Measurements from ENCODE around the gene MIPOL1.

Gene MIPOL1

DNA sequence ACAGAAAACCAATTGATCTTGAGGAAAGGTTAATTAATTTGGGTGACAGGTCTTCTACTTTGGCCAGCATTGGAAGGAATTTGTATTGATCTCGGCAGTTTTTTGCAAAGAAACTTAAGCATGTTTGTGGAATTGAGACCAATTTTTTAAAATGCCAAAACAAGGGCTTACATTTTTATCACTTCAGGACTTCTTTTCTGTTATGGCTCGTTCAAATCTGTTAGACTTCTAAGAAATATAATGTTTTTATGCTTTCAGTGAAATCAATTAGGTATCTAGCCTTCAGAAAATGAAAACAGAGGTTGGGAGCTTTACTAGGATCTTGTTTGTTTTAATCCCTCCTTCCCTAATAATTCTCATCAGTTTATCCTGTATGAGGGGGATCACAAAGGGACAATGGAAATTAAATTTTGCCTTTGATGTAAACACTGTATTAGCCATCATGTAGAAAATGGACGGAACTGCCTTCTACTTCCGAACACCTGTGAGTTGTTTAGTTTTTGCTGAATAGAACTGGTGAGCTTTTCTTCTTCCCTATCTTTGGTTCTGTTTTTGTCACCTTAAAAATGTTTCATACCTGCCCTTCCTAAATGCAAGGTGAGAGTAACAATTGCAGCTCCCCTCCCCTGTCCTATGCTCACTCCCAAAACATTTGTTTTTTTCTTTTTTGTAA lies 389.5 kb downstream of the MIPOL1 start:
- no peak for DNase-seq (ENCODE audit: low read depth)

DNA sequence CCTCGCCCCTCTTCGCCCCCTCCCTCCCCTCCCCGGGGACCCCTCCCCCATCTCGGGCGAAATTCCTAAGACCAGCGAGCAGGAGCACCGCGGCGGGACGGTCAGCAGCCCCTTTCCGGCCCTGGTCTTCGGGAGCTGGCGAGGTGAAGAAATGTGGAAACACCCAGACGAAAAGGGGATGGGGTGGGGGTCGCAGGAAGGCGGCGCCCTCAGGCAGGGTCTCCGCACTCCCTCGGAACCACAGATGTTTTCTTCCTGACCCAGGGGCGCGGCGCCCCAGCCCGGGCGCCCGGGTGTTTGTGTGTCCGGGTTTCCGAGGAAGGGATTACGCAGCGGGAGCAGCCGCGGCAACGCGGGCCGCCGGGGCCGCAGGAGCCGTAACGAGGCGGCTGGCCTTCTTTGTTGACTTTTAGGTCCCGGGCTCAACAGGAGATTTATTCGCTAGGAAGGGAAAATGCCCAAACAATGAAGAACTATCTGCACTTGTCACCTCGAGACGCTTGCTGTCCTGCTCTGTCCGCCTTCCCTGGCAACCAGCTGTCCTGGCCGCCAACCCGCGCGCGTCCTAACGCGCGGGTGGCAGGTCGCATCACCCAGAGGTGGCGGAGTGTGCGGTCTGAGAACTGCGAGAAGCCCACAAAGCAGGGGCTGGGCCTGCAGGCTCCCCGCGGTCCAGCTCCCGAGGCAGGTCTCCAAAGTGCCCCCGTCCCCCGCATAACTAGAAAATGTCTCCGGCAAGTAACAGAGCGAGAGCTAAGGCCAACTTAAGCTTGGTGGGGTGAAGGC lies 390.3 kb downstream of the MIPOL1 start:
- no peak for DNase-seq (ENCODE audit: low read depth)

DNA sequence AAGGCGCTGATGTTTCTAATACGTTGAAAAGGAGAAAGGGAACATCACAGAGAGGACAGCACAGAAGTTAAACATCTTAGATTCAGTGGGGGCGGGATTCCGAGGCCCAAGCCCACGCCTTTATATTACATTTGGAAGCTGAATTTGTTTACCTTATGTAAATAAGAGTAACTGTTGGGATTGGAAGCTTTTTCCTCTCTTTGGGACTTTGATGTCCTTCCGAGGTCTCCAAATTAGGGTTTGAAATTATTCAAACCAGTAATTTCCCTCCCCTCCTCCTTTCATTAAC lies 390.9 kb downstream of the MIPOL1 start:
- no peak for DNase-seq (ENCODE audit: low read depth)

DNA sequence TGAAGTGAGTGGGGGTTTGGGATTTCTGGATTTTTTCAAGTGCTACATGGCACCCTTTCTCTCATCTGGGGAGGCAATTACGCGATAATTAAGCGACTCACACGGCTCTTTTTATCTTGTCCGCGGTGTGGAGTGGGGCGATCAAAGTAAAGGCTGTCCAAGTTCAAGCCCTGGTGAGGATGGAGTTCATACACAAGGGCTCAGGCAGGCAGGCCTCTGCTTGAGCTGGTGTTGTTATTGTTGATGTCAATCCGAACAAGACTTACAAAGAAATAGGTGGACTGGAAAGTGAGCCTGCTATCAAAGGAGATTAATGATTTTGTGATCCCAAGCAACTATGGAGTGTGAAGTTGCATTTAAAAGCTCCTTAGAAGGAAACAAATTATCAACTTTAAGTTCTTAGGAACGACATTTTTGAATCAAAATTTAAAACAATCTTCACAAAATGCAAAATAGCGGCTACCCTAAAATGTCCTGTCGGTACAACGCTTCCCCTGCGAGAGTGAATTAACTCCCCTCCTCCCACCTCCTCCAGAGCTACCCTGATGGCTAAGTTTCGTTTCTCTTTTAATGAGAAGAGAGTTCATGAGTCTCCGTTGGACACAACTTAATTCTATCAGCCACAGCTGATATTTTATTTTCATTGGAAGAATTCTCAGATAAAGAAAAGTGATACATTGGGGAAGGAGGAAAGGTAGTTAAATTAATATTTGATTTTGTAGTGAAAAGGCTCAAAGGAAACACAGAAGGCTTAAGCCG lies 391.4 kb downstream of the MIPOL1 start:
- DNase-seq (ENCODE audit: low read depth) = no peak

DNA sequence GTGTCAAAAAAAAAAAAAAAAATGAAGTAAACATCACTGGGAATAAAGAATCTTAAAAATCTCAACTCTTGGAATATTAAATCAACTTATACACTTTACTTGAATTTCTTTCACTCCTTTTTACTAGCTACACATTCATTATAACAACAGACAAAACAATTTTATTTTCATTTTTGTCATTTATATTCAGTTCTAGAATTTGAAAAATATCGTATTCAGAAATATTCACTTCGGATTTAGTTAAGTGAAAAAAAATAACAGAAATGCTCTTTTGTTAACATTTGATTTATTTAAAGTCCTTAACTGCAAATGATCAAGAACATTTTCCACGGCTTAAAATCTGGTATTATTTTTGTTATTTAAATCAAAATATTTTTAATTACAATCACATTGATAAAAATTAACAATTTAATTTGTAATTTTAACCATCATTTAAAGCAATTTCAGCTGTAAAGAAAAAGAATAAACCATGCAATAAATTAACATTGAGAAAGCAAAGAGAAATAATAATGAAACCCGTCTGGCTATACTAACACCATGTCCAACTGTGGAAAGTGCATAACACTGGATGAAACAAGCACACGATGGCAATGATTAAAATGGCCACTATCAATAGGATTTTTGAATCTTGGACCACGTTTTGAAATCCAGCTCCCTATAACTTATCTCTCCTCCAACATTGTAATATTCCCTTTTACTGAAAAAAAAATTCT lies 392.1 kb downstream of the MIPOL1 start:
- DNase-seq (ENCODE audit: low read depth) = no peak

DNA sequence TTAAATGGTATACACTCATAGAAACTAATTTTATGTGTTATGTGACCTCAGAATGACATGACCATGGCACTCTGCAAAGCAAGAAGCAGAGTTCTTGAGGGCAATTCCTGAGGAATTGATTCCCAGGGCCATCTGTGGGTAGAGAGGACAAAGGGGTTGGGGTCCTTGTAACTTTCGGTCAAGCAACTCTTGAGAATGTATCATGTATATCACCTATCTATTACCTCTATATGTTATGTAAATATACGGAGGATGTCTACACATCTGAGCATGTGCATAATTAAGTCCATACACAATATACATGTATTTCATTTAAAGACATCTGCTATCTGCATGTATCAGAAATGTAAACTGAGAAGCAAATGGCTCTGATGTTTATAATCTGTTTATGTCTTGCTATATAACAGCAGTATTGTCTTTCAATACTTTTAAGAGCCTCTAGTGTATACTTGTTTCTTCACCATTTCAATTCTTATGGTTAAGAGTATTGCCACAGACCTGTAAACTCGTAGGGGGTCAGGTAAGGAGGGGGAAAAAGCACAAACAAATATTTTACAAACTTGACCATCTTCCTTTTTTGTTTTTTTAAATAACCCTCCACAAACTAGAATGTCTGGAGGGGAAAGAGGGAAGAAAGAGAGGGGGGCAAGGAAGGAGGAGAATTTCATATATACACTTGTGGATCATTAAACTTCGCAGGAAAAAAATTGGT lies 392.8 kb downstream of the MIPOL1 start:
- no peak for DNase-seq (ENCODE audit: low read depth)

DNA sequence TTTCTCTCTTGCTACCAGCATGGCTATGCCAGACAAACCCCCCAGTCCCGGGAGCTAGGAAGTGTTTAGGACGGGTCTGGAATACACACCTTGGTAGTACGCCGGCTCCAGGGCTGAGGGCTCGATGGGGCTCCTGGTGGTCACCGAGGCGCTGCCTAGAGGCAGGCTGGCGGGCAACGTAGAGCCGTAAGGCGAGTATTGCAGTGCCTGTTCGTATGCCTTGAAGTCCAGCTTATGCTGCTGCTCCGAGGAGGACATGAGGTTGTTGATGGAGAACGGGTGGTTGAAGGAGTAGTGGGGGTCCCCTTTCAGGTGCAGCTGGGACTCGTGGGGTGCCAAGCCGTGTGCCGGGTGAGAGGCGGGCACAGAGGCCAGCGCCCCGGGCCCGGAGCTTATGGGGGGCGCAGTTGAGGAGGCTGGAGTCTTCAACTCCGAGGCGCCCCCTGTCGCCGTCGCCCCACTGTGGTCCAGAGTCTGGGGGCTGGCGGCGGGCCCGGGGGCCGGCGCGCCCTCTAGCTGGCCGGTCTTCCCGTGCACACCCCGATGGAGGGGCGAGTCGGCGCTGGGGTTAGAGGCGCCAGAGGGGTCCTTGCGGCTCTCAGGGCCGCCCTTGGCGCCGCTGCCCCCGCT lies 393.7 kb downstream of the MIPOL1 start:
- DNase-seq (ENCODE audit: low read depth) = no peak

DNA sequence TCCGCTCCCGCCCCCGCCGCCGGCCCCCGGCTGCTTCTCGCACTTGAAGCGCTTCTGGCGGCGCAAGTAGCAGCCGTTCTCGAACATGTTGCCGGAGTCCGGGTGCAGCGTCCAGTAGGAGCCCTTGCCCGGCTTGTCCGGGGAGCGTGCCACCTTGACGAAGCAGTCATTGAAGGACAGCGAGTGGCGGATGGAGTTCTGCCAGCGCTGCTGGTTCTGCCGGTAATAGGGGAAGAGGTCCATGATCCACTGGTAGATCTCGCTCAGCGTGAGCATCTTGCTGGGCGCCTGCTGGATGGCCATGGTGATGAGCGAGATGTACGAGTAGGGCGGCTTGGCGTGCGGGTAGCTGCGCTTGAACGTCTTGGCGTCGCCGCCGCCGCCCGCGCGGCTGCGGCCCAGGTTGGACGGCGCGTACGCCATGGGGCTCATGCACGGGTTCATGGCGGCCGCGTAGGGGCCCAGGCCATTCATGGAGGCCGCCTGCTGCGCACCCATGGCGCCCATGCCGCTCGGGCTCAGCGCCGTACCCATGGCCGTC lies 394.3 kb downstream of the MIPOL1 start:
- no peak for DNase-seq (ENCODE audit: low read depth)

DNA sequence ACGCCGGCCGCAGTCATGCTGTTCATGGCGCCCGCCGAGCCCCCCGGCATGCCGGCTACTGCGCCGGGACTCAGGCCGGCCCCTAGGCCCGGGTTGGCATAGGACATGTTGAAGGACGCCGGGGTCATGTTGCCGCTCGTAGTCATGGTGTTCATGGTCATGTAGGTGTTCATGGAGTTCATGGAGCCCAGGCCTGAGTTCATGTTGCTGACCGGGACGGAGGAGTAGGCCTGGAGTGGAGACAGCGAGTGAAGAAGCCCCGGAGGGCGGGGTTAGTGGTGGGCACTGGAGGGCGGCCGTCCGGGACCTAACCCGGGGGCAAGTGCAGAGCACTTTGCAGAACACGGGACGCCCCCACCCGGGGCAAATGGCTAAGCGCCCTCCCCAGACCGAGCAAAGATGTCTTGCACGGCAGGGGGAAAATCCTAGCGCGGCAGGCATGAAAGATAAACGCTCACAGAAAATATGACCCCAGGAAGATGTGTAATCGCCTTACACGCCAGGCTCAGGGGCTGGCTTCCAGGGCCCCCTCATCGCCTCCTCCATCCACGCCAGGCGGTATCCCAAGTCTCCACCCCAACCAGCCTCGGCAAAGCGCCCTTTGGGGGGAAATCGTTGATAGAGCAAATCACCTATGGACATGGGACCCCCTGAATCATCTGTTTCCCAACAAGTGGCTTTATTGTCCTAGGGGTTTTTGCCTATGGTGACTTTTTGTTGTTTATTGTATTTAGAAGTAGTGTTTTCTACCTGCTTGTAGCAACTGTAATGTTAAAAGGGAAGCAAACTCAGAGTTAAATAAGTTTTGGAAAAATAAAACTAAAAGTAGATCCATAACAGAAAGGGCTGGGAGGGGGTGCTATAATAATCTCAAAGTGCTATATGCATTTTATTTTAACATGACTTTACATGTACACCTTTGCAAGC lies 395.0 kb downstream of the MIPOL1 start:
- DNase-seq (ENCODE audit: low read depth) = no peak

DNA sequence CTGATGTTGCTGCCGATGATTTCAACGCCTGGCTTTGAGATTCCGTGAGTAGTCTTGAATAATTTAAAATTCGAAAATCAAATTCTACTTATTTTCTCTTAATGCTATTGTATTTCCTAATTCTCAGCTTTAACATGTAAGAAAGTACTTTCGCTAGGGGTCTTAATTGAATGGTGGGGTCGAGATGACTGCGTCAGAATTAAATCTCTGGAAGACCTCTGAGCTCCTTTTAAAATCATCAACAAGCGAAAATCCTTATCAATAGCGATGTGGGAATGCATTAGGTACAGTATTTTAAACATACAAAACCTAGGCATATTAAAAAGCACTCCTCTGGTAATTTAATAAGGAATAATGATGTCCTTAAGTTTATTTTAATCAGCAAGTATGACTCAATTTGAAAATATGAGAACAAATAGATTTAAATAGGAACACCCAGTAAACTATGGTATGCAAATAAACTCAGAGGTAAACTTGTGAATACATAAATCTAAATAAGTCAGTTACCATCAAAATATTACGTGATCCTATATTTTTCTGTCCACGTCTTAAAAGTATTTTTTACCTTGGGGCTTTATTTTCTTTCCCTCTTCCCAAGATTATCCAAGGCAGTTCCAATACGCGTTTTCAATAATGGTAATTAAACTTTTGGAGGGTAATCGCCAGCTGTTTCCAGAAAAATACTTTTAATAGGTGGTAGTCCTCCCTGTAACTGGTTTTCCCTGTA lies 395.9 kb downstream of the MIPOL1 start:
- DNase-seq (ENCODE audit: low read depth) = no peak

DNA sequence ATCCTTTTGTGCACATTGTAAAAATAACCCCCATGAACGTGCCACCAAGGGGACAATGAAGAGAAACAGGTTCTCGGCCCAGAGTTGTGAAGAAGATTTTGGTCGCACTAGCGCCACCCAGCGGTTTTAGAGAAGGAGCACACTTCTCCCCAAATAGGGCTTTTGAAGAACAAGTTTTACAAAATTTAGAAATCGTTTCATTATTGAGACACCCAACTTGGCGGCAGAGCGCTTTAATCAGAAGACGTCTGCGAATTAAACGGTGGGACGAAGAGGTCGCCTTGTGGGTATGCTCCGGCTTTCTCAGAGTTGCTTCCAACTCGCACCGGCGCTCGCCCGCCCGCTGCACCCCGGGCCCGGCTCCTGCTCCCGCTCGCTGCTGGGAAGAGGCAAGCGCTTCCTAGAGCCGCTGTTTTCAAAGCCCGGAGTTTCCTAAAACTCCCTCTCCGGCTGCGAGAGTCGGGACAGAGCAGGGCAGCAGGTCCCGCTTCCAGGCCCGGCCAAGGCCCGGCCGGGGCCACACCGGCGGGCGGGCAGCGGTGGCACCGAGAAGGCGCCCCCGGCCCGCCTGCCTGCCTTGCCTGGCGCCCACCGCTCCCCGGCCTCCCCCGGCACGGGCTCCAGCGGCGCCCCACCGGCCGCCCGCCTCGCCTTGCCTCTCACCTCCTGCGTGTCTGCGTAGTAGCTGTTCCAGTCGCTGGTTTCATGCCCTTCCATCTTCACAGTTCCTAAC lies 396.7 kb downstream of the MIPOL1 start:
- no peak for DNase-seq (ENCODE audit: low read depth)

DNA sequence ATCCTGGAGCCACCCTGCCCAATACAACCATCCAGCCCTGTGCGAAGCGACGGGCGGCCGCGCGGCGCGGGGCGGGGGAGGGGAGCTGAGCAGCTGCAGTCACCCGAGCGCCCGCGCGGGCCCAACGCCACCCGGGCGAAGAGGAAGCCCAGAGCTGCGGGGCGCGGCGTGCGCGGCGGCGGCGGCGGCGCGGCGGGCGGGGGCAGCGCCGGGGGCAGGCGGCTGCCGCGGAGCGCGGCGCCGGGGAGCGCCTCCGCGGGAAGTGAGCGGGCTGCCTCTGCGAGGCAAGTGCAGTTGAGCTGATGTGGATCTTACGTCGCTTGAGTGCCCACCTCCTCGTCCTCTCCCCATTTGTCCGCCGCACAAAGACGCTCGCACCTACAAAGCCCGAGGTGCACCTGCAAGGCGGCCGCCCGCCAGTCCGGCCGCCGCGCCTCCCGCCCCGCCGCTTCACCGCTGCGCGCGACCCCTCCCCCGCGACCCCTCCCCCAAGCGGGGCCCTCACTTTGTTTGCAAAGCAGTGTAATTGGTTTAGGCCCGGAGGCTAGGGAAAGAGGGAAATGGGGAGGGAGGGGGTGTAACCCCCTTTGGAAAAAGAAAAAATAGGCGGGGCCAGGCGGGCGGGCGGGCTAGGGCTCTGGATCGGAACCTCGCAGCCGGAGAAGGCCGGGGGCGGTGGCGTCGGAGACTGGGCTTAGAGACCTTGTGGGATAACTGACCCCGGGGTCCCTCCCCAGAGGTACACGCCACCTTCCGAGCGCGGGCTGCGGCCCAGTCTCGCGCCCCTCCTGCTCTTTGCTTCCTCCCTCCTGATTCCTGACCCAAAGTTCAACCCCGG lies 397.5 kb downstream of the MIPOL1 start, which contains the start of the genes FOXA1 and TTC6:
FOXA1 (minus strand) TSS at position 279 of the 838 bp plus-strand sequence; CDS start at position 2, 277 bp downstream.
TTC6 (plus strand) TSS at position 659 of the 838 bp plus-strand sequence. CDS start 26,436 bp downstream, outside the sequence.
- no peak for DNase-seq (ENCODE audit: low read depth)

DNA sequence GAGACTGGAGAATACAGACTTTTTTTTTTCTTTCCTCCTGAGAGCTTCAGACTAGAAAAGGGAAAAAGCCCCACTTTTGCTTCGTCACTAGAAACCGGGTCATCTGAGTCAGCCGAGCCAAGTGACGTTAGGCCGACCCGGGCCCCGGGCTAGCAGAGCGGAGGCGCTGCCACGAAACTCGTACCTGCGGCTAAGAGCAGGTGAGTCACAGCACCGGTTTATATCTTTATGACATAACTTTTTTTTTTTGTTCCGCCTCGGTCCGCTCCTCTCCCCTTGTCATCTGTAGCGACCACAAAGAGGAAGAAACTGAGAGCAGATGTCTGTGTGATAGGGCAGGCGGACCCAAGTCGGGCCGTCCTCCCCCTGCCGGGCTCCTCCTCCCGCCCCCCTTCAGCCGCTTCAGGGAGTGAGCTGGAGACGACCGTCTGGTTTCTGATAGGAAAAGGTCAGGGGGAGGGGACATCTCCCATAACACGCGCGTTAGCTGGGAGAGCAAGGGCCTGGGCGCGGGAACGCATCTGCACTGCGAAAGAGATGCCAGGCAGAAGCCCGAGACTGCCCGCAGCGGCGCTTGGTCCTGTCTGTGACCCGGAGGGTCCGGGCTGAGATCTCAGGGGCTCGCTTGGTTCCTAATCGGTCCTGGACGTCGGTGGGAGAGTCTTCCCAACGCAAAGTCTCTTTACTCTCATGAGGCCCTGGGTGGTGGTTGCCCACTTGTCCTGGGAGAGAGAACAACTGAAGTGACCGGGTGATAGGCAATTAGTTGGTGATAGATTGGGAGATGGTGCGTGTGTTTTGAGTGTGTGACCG lies 398.3 kb downstream of the MIPOL1 start:
- DNase-seq (ENCODE audit: low read depth) = no peak

DNA sequence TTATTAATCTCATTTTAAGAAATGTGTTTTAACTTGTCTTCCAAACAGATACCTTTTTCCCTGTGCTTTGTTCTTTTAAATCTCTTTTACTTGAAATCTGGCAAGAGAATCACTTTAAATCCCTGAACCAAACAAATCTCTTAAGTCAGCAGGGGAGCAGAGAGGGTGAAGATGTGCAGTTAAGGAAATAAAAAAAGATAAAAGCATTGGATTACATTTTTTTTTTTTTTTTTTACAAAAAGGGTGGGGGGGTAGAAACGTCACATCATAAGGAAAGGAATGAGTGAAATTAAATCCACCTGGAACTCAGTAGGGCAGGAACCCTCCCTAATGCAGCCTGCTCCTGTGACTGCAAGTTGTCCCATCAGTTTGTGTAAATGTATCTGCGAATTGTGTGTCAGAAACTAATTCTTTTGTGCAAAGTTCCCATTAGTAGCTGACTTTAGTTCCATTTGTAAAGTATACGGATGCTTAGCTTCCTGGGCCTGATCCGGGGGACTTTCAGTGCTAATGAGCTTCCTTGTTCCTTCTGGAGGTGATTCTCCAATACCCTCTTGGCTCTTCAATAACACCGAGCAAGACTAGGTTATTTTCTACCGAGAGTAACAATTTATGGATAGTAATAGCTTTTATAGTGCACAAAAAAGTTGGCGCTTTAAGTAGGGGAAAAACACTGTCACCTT lies 399.2 kb downstream of the MIPOL1 start:
- DNase-seq (ENCODE audit: low read depth) = no peak

DNA sequence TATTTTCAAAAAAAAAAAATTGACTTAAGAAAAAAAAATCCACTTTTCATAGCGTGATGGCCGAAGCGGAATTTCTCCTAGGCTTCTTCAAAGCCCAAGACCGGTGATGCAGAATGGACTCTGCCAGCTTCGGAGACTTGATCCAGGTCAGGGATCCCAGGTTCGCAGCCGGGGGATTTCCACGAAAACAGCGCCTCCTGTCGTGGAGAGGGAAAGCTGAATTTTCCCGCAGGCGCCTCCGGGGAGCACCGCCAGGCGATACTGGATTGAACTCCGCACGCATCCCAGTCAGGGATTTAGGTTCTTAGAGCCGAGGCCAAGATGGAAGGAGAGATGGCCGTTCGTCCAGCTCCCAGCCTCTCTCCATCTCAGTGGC lies 399.8 kb downstream of the MIPOL1 start:
- DNase-seq (ENCODE audit: low read depth) = no peak

Data from stimulated activated CD8-positive, alpha-beta memory T cell treated with anti-CD3 and anti-CD28 coated beads, Interleukin-12 subunit alpha, Interleukin-12 subunit beta, amount 100 ng/mL, for 1 hour (primary cell).